Gastrocnemius medialis (tissue), 4 donors: ENCODE results near the gene PDHX.

Experiments
- CTCF ChIP-seq, 5 experiments: fragments of 450-650 bp in 3 of 5; fragments of 200-600 bp in 2 of 5; sonication (generic) in 2 of 5; IDR thresholded peaks in 4 of 5; conservative IDR thresholded peaks in 1 of 5; 1 replicate in 4 of 5; 2 replicates in 1 of 5; pipeline ENCODE4 v1.5.1; 2016 to 2019; ENCODE audit warnings: antibody characterized with exemption in 5 of 5, mild to moderate bottlenecking in 3 of 5, moderate library complexity in 3 of 5
- POLR2A ChIP-seq, 2 donors: fragments of 450-650 bp; IDR thresholded peaks; one replicate each; pipeline ENCODE4 v1.6.1; 2017; ENCODE audit warnings: antibody characterized with exemption in 2 of 2, mild to moderate bottlenecking in 2 of 2, moderate library complexity in 2 of 2

- TF ChIP-seq POLR2A (IDR thresholded peaks at IDR 0.05) (no peak), CTCF (IDR thresholded peaks at IDR 0.05 in 4 of 5, conservative IDR thresholded peaks at IDR 0.05 in 1 of 5) (no peak)
Measured at GRCh38 chr11:34987617-34988016, 71.2 kb downstream of the PDHX start.
